Liver (tissue), 9 donors: ENCODE measurements around the gene EMC6. TPM values are rescaled to one million over a fixed set of nuclear protein-coding genes. Genes with fewer than 3 reads are reported as not detected.

Experiments
- DNase-seq: peaks from one replicate; pipeline ENCODE4 v3.0.0-alpha.2; 2017; ENCODE audit warnings: low spot score
- H3K27ac ChIP-seq, 2 donors: one replicate each; pipeline ENCODE4 v1.7.0; 2013; ENCODE audit warnings: inconsistent platforms in 2 of 2, low read length in 2 of 2, control low read depth in 1 of 2, low read depth in 1 of 2, mild to moderate bottlenecking in 1 of 2
- H3K27me3 ChIP-seq, 4 donors: one replicate each; pipeline versions ENCODE4 v1.6.1 to v1.7.0; 2013; ENCODE audit warnings: low read length in 3 of 4, inconsistent platforms in 1 of 4, mild to moderate bottlenecking in 1 of 4, moderate library complexity in 1 of 4; ENCODE audit not compliant: control insufficient read depth in 4 of 4, insufficient read depth in 4 of 4
- H3K36me3 ChIP-seq, 4 donors: one replicate each; pipeline versions ENCODE4 v1.6.1 to v1.7.0; 2013; ENCODE audit warnings: low read length in 3 of 4, mild to moderate bottlenecking in 3 of 4, low read depth in 1 of 4, moderate library complexity in 1 of 4; ENCODE audit not compliant: control insufficient read depth in 4 of 4, insufficient read depth in 3 of 4
- H3K4me1 ChIP-seq, 4 donors: one replicate each; pipeline versions ENCODE4 v1.6.1 to v1.7.0; 2013; ENCODE audit warnings: low read length in 3 of 4, mild to moderate bottlenecking in 3 of 4, moderate library complexity in 1 of 4; ENCODE audit not compliant: control insufficient read depth in 4 of 4, insufficient read depth in 4 of 4
- H3K4me3 ChIP-seq, 3 donors: one replicate each; pipeline versions ENCODE4 v1.6.1 to v1.7.0; 2013; ENCODE audit warnings: low read length in 3 of 3, control low read depth in 1 of 3, low read depth in 1 of 3, mild to moderate bottlenecking in 1 of 3
- H3K9ac ChIP-seq, 2 donors: one replicate each; pipeline ENCODE4 v1.7.0; 2013; ENCODE audit warnings: low read length in 2 of 2, mild to moderate bottlenecking in 2 of 2, moderate library complexity in 2 of 2, control low read depth in 1 of 2, low read depth in 1 of 2
- H3K9me3 ChIP-seq, 4 donors: one replicate each; pipeline versions ENCODE4 v1.6.1 to v1.7.0; 2013; ENCODE audit warnings: low read length in 3 of 4; ENCODE audit not compliant: control insufficient read depth in 4 of 4
- EGR1 ChIP-seq, 2 donors: IDR thresholded peaks; 2 replicates each; pipeline ENCODE4 v1.6.1; 2016 to 2018; ENCODE audit warnings: antibody characterized with exemption in 2 of 2, low read depth in 2 of 2
- FOXA1 ChIP-seq: IDR thresholded peaks from 2 replicates; pipeline ENCODE4 v1.6.1; 2016; ENCODE audit warnings: antibody characterized with exemption
- FOXA2 ChIP-seq: IDR thresholded peaks from 2 replicates; pipeline ENCODE4 v1.6.1; 2016; ENCODE audit warnings: antibody characterized with exemption
- HNF4A ChIP-seq, 2 donors: conservative IDR thresholded peaks; 2 replicates each; pipeline ENCODE4 v1.6.1; 2016; ENCODE audit warnings: antibody characterized with exemption in 2 of 2, mild to moderate bottlenecking in 2 of 2
- JUND ChIP-seq, 2 donors: IDR thresholded peaks; 2 replicates each; pipeline ENCODE4 v1.6.1; 2016; ENCODE audit warnings: antibody characterized with exemption in 2 of 2
- NR2F2 ChIP-seq: IDR thresholded peaks from 2 replicates; pipeline ENCODE4 v1.6.1; 2016; ENCODE audit warnings: antibody characterized with exemption
- REST ChIP-seq: IDR thresholded peaks from 2 replicates; pipeline ENCODE4 v1.6.1; 2016; ENCODE audit warnings: antibody characterized with exemption, mild to moderate bottlenecking
- SP1 ChIP-seq: IDR thresholded peaks from 2 replicates; pipeline ENCODE4 v1.6.1; 2018; ENCODE audit warnings: antibody characterized with exemption, mild to moderate bottlenecking
- TAF1 ChIP-seq: conservative IDR thresholded peaks from 2 replicates; pipeline ENCODE4 v1.6.1; 2016; ENCODE audit warnings: antibody characterized with exemption, mild to moderate bottlenecking
- YY1 ChIP-seq: IDR thresholded peaks from 2 replicates; pipeline ENCODE4 v1.6.1; 2016; ENCODE audit warnings: antibody characterized with exemption, mild to moderate bottlenecking
- WGBS: extraction: QIAGEN DNeasy Blood & Tissue Kit; methylation state at CpG from one replicate; pipeline ENCODE4 v1.1.7; 2013; 5-methylcytosine and 5-hydroxymethylcytosine counted together
- polyA plus RNA-seq, 2 donors: library from polyadenylated mRNA; stranded (reverse) in 1 of 2; unstranded in 1 of 2; fragments of 200-250 nt in 1 of 2; fragments of >200 nt in 1 of 2; fragmentation: Nextera tagmentation in 1 of 2; extraction: Ambion mirVana in 1 of 2; gene quantifications; one replicate each; pipeline versions ENCODE4 v1.2.1 to v1.2.3, GENCODE V29; 2013 to 2015
- total RNA-seq, 2 donors: library from RNA; depleted of rRNA; stranded (reverse); fragments of >200 nt; gene quantifications; one replicate each; pipeline ENCODE4 v1.2.3, GENCODE V29; 2014
- TF ChIP-seq, protein P1 (sequence below): fragments of 150-350 bp; IDR thresholded peaks from 2 replicates; pipeline ENCODE4 v1.5.1; 2017; ENCODE audit warnings: improper control_type of control experiment, low read depth, low read length; ENCODE audit not compliant: missing input control
- TF ChIP-seq, protein P2 (sequence below): IDR thresholded peaks from 2 replicates; pipeline ENCODE4 v1.6.1; 2016; ENCODE audit warnings: antibody characterized with exemption
- TF ChIP-seq, protein P3 (sequence below): IDR thresholded peaks from 2 replicates; pipeline ENCODE4 v1.6.1; 2016; ENCODE audit warnings: antibody characterized with exemption
- TF ChIP-seq, protein P4 (sequence below): IDR thresholded peaks from 2 replicates; pipeline ENCODE4 v1.6.1; 2016; ENCODE audit warnings: antibody characterized with exemption
- donor health status: healthy.
- donor health status: healthy.
- donor health status: healthy.
- donor health status: healthy.
- donor health status: healthy.

Gene EMC6
- total and polyA plus RNA-seq, 4 donors, result 12.3 to 107 (median 47.6) TPM

DNA sequence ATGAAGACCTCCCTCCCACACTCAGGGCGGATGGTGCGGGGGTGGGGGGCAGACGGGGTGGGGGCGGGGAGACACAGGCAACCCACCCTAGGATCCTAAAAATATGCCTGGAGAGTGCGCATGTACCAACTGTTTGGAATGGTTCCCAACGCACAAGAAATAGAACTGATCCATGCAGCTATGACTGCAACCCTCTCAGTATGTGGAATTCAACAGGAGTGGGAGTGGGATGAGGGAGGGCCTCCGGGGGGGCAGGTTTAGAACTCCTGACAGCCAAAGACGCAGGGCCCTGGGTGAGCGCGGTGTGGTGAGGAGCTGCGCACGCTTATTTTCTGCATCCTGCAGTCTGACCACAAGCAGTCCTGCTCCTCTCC lies 28.5 kb downstream of the EMC6 start (continued):
- TF ChIP-seq, protein P1, sequence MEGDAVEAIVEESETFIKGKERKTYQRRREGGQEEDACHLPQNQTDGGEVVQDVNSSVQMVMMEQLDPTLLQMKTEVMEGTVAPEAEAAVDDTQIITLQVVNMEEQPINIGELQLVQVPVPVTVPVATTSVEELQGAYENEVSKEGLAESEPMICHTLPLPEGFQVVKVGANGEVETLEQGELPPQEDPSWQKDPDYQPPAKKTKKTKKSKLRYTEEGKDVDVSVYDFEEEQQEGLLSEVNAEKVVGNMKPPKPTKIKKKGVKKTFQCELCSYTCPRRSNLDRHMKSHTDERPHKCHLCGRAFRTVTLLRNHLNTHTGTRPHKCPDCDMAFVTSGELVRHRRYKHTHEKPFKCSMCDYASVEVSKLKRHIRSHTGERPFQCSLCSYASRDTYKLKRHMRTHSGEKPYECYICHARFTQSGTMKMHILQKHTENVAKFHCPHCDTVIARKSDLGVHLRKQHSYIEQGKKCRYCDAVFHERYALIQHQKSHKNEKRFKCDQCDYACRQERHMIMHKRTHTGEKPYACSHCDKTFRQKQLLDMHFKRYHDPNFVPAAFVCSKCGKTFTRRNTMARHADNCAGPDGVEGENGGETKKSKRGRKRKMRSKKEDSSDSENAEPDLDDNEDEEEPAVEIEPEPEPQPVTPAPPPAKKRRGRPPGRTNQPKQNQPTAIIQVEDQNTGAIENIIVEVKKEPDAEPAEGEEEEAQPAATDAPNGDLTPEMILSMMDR, result no peak
- TF ChIP-seq, protein P2, sequence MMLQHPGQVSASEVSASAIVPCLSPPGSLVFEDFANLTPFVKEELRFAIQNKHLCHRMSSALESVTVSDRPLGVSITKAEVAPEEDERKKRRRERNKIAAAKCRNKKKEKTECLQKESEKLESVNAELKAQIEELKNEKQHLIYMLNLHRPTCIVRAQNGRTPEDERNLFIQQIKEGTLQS, result no peak

DNA sequence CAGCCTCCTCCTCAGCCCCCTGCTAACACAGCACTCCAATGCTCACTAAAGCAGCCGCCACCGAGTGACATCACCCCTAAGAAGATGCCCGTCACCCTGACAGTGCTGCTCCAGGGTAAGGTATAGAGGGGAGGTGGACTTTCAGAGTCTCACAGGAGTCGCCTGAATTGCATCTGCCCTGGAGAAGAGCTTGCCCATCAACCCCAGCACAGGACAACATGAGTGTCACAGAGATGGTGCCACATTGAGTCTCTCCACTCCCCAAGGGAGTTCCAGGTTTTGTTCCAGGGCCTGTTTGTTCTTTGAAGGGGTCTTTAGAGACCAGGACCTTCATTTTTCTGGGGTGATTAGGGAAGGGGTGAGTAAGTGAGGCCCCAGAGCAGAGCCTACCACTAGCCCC lies 29.5 kb downstream of the EMC6 start:
- no peaks in the 10 kb centered on the region for H3K36me3 ChIP-seq
- no peak overlapping the region for H3K27ac ChIP-seq
- H3K4me1 ChIP-seq, result peaks cover 4 to 10% (median 10%) of the 10 kb centered on the region in 4 donors
- TF ChIP-seq TAF1 (no peak), REST (no peak), NR2F2 (no peak), JUND (IDR thresholded peaks at IDR 0.05) (no peak), FOXA1 (no peak), YY1 (no peak), SP1 (no peak), HNF4A (conservative IDR thresholded peaks at IDR 0.05) (no peak), FOXA2 (no peak), EGR1 (IDR thresholded peaks at IDR 0.05; ENCODE audit: low read depth in 2 of 2) (no peak)
- TF ChIP-seq, protein P2, result no peak
- TF ChIP-seq, protein P3, sequence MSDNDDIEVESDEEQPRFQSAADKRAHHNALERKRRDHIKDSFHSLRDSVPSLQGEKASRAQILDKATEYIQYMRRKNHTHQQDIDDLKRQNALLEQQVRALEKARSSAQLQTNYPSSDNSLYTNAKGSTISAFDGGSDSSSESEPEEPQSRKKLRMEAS, result no peak
- TF ChIP-seq, protein P1, result no peak
- TF ChIP-seq, protein P4, sequence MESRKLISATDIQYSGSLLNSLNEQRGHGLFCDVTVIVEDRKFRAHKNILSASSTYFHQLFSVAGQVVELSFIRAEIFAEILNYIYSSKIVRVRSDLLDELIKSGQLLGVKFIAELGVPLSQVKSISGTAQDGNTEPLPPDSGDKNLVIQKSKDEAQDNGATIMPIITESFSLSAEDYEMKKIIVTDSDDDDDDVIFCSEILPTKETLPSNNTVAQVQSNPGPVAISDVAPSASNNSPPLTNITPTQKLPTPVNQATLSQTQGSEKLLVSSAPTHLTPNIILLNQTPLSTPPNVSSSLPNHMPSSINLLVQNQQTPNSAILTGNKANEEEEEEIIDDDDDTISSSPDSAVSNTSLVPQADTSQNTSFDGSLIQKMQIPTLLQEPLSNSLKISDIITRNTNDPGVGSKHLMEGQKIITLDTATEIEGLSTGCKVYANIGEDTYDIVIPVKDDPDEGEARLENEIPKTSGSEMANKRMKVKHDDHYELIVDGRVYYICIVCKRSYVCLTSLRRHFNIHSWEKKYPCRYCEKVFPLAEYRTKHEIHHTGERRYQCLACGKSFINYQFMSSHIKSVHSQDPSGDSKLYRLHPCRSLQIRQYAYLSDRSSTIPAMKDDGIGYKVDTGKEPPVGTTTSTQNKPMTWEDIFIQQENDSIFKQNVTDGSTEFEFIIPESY, result no peak
- no peak overlapping the region for H3K4me3 ChIP-seq
- no peak overlapping the region for H3K9ac ChIP-seq
- H3K9me3 ChIP-seq, result peaks cover 0 to 10% (median 5%) of the 10 kb centered on the region in 4 donors
- no peak for DNase-seq
- no peaks in the 10 kb centered on the region for H3K27me3 ChIP-seq
- 82% methylated on average over 4 of the region's 4 CpGs for WGBS
